ENCODE data around the gene SEMA5A. TPM values are rescaled to one million over a fixed set of nuclear protein-coding genes. Genes with fewer than 3 reads are reported as not detected.

SEMA5A gene
- total RNA-seq, 1 donor: 42.3 TPM

DNA sequence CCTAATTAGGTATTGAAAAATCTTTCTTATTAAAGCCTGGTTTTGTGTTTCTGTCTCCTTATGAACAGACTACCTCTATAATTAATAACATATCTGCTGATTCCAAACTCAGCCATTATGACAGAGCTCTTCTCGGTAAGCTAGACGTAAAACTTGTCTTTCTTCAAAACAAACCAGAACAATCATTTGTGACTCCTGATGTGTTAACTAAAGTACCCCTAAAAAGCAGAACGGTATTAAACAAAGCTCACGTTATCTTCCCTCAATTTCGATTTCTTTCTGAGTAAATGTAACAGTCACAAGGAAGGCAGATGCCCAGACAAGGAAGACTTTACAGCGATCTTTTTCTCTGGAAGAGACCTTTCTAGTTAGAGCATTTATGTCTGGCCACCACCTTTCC is 1.8 kb downstream of the SEMA5A start:
- peak overlapping the region; percentile 94 for H3K4me2 ChIP-seq (ENCODE audit: insufficient read depth, low read length)
- H3K4me1 ChIP-seq (ENCODE audit: insufficient read depth, low read length): peaks cover 35% of the 10 kb centered on the region
- no peak for TF ChIP-seq CTCF (IDR thresholded peaks at IDR 0.05; ENCODE audit: extremely low read depth, low read depth, low read length)
- no peaks in the 10 kb centered on the region for H3K9me3 ChIP-seq (ENCODE audit: low read depth, low read length)
- no peaks in the 10 kb centered on the region for H3K27me3 ChIP-seq (ENCODE audit: insufficient read depth, low read length)
- H3K79me2 ChIP-seq (ENCODE audit: insufficient read depth, low read length): peaks cover 79% of the 10 kb centered on the region
- peak overlapping the region; percentile 87 for H3K27ac ChIP-seq (ENCODE audit: low read depth, low read length)
- peak overlapping the region; percentile 92 for H3K4me3 ChIP-seq (ENCODE audit: insufficient read depth, low read length)
- peak overlapping the region; percentile 86 for H2AFZ ChIP-seq (ENCODE audit: low read length)
- no peaks in the 10 kb centered on the region for H4K20me1 ChIP-seq (ENCODE audit: insufficient read depth, low read length)
- no peak for DNase-seq (ENCODE audit: insufficient read length, low spot score, missing footprints)
- peaks cover 4% of the 10 kb centered on the region for H3K36me3 ChIP-seq (ENCODE audit: insufficient read depth, low read length)

GRCh38 chr5:9543311-9543920 is 2.5 kb downstream of the SEMA5A start:
- Histone ChIP-seq H3K79me2 (ENCODE audit: insufficient read depth, low read length) (peaks cover 77% of the 10 kb centered on the region), H3K36me3 (ENCODE audit: insufficient read depth, low read length) (no peaks in the 10 kb centered on the region), H3K27me3 (ENCODE audit: insufficient read depth, low read length) (no peaks in the 10 kb centered on the region), H3K4me1 (ENCODE audit: insufficient read depth, low read length) (peaks cover 31% of the 10 kb centered on the region), H3K4me3 (ENCODE audit: insufficient read depth, low read length) (peak overlapping the region; percentile 92), H4K20me1 (ENCODE audit: insufficient read depth, low read length) (no peaks in the 10 kb centered on the region), H2AFZ (ENCODE audit: low read length) (peak overlapping the region; percentile 6), H3K27ac (ENCODE audit: low read depth, low read length) (peak overlapping the region; percentile 87), H3K4me2 (ENCODE audit: insufficient read depth, low read length) (peak overlapping the region; percentile 94), H3K9me3 (ENCODE audit: low read depth, low read length) (no peaks in the 10 kb centered on the region)
- no peak for TF ChIP-seq CTCF (IDR thresholded peaks at IDR 0.05; ENCODE audit: extremely low read depth, low read depth, low read length)
- DNase-seq (ENCODE audit: insufficient read length, low spot score, missing footprints): peak; percentile 23

DNA sequence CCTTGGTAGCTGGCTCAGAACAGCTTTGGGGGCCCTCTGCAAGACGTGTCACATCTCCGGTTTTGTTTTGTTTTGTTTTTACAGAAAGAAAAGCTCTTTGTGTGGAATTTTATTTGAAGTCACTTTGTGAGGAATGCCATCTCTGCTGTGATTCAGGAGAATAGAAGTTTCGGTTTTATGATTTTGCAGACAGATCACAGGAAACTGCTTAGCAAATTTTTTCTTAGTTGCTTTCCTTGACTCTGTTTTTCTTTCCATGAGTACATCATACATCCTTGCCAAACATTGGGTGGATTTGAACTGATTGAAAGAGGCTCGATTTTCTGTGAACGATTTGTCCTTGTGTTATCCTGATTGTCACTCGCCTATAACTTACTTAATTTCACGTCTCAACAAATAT is 5.1 kb downstream of the SEMA5A start:
- Histone ChIP-seq H4K20me1 (ENCODE audit: insufficient read depth, low read length) (no peaks in the 10 kb centered on the region), H3K36me3 (ENCODE audit: insufficient read depth, low read length) (no peaks in the 10 kb centered on the region), H3K27me3 (ENCODE audit: insufficient read depth, low read length) (no peaks in the 10 kb centered on the region), H2AFZ (ENCODE audit: low read length) (peak overlapping the region; percentile 82), H3K79me2 (ENCODE audit: insufficient read depth, low read length) (peaks cover 70% of the 10 kb centered on the region), H3K4me2 (ENCODE audit: insufficient read depth, low read length) (peak overlapping the region; percentile 91), H3K9me3 (ENCODE audit: low read depth, low read length) (no peaks in the 10 kb centered on the region), H3K4me1 (ENCODE audit: insufficient read depth, low read length) (peaks cover 26% of the 10 kb centered on the region), H3K4me3 (ENCODE audit: insufficient read depth, low read length) (peak overlapping the region; percentile 66), H3K27ac (ENCODE audit: low read depth, low read length) (peak overlapping the region; percentile 93)
- DNase-seq (ENCODE audit: insufficient read length, low spot score, missing footprints): peak; percentile 37
- TF ChIP-seq CTCF (IDR thresholded peaks at IDR 0.05; ENCODE audit: extremely low read depth, low read depth, low read length): no peak

- TF ChIP-seq CTCF (IDR thresholded peaks at IDR 0.05; ENCODE audit: extremely low read depth, low read depth, low read length): no peak
- peaks cover 59% of the 10 kb centered on the region for H3K79me2 ChIP-seq (ENCODE audit: insufficient read depth, low read length)
- H3K9me3 ChIP-seq (ENCODE audit: low read depth, low read length): no peaks in the 10 kb centered on the region
- H3K4me2 ChIP-seq (ENCODE audit: insufficient read depth, low read length): no peak overlapping the region
- H3K4me1 ChIP-seq (ENCODE audit: insufficient read depth, low read length): peaks cover 21% of the 10 kb centered on the region
- no peaks in the 10 kb centered on the region for H3K36me3 ChIP-seq (ENCODE audit: insufficient read depth, low read length)
- DNase-seq (ENCODE audit: insufficient read length, low spot score, missing footprints): no peak
- H3K4me3 ChIP-seq (ENCODE audit: insufficient read depth, low read length): no peak overlapping the region
- H3K27me3 ChIP-seq (ENCODE audit: insufficient read depth, low read length): no peaks in the 10 kb centered on the region
- H2AFZ ChIP-seq (ENCODE audit: low read length): no peak overlapping the region
- no peaks in the 10 kb centered on the region for H4K20me1 ChIP-seq (ENCODE audit: insufficient read depth, low read length)
- H3K27ac ChIP-seq (ENCODE audit: low read depth, low read length): no peak overlapping the region
Measured at GRCh38 chr5:9538504-9538903, 7.4 kb downstream of the SEMA5A start.

Data from osteoblast (primary cell).